T47D (cell line): ENCODE measurements around the gene CDC42EP3.

Experiments
- DNase-seq, 2 experiments: peaks; one replicate each; pipeline versions ENCODE4 v3.0.0 to v3.0.0-alpha.2; 2011 to 2012; ENCODE audit warnings: low read depth in 1 of 2, low spot score in 1 of 2
- JUND ChIP-seq: IDR thresholded peaks from 2 replicates; pipeline ENCODE4 v1.6.1; 2012; ENCODE audit warnings: low read depth
- in situ Hi-C: cut with HindIII; loops from 2 replicates; pipeline ENCODE4 v1.10.0; 2016; ENCODE audit warnings: low sequenced_read_pairs, low pct_unique_long_range_greater_than_20kb

The CDC42EP3 gene

DNA sequence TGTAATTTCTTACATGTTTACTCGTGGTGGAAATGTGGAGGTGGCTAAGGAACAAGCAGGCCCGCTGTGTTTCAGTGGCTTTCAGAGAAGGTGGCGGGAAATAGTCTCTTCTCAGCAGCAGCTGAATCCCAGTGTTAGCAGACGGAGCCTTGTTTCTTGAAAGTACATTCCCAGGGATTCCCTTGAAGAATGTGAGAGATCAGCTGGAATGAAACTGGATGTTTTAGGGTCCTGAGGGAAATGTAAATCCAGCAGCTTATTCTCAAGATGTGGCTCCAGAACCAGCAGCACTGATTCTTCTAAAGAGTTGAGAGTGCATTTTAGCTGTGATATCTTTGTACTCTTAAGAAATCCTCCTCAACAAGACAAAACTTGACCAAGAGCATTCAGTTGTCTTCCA lies 59.1 kb downstream of the CDC42EP3 start:
- in situ Hi-C loops = no loop called here
- TF ChIP-seq JUND = no peak
- no peak for DNase-seq

DNA sequence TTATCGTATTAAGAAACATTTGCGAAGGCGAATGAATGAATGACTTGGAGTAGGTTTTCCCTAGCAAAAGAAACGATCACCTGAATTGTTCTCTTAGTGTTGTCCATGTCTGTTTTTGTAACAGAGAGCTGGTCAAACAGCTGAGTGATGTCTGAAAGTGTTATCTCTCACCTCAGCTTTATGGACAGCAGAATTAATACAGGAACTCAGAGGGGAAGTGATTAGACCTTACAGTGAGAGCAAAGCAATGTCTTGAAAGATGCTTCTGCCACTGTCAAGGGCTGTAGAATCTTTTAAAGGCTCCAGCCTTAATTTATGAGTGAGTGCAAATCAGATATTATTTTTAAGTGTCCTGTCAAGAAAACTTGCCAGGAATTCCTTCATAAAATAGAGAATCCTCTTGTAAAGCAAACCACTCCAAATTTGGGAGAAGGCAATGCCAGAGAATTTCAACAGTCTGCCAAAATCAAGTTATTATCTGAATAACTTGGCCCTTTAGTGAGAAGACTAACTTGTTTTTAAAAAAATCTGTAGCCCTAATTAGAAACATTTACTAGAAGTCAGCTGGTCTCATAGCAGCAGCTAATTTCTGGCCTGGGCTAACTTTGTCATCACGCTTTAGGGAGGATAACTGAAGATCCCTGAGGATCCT lies 60.7 kb downstream of the CDC42EP3 start:
- DNase-seq = no peak
- in situ Hi-C loops = no loop called here
- TF ChIP-seq JUND = no peak

DNA sequence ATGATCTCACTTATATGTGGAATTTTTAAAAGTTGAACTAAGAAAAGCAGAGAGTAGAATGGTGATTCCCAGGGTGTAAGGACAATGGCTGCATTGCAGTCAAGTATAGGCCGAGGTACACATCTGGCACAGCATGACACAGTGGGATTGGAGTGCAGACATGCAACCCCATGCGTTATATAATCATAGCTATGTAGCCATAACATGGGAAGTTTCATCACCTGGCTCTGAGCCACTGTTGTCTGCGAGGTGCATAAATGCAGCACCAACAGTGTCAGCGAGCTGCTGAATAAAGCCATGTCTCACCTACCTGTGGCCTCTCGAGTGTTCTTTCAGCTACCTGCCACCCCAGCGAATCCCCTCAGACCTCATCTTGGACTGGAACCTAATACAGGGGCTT lies 61.7 kb downstream of the CDC42EP3 start:
- DNase-seq = no peak
- in situ Hi-C loops = no loop called here
- no peak for TF ChIP-seq JUND

DNA sequence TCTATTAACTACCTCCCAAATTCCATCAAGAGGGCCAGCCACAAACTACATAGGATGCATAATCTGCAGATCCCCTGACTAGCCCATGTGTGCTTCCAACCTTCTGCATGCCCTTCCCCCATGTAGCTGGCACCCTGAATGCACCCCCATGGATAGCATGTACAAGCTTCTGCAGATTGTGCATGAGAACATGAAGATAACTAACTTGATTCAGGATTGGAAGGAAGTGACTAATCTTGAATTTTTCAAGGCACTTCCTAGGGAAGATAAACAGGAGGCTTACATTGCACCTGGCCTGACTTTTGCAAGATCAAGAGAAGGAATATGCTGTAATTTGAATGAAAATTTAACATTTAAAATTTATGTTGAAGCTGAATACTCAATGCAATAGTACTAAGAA lies 66.7 kb downstream of the CDC42EP3 start:
- no peak for DNase-seq
- in situ Hi-C loops = no loop called here
- no peak for TF ChIP-seq JUND

DNA sequence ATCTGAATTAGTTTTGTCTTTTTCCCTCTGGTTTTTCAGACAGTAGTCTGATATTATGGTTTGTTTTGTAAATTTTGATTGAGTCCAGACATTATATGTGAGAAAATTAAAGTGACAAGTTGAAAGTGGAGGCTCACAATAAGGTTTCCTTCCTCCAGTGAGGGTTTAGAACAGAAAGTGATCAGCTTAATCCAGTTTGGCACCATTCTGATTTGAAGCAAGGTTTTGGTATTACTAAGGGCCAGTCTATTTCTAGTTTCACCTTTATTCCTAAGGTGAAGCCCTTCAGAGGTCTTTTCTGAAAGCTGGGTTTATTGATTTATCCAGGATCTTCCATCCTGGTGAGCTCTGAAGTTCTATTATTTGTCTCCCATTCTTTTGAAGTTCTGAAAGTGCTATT lies 68.7 kb downstream of the CDC42EP3 start:
- DNase-seq = no peak
- no peak for TF ChIP-seq JUND

DNA sequence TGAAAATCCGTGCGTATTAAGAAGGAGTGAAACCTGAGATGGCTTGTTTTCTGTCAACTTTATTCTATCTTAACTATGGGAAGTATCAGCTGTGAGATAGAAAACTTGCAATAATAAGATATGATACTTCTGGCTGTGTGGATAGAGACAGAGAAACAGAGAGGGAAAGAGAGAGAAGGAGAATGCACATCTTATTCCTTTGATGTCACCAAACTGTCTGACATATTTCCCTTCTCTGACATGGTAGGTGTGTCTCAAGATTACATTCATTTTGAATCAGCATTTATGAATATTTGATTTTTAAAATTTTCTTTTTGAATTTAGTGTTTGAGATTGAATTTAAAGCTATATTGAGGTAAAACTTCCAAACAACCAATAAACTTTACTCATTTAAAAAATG lies 69.4 kb downstream of the CDC42EP3 start:
- DNase-seq = no peak
- in situ Hi-C loops = no loop called here
- TF ChIP-seq JUND = no peak

More for the DNA sequence above, 68.7 kb downstream of the CDC42EP3 start:
- in situ Hi-C loops = no loop called here

DNA sequence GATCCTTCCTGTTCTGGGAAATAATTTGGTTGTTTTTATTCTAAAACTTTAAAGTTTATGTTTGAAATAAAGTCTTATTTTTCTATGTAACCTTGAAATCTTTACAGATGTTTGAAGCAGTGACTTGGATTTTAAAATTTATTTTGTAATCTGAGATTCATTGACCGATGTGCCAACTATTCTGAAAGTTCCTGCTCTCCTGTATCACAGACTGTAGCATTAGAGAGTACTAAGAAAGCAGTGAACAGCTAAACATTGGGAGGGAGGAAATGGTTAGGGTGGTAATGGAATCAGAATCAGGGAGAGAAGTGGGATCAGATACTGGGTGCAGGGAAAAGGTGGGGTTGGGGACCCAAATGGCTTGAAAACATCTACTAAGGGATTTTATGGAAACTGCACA lies 69.9 kb downstream of the CDC42EP3 start:
- in situ Hi-C loops = no loop called here
- TF ChIP-seq JUND = no peak
- DNase-seq = no peak

DNA sequence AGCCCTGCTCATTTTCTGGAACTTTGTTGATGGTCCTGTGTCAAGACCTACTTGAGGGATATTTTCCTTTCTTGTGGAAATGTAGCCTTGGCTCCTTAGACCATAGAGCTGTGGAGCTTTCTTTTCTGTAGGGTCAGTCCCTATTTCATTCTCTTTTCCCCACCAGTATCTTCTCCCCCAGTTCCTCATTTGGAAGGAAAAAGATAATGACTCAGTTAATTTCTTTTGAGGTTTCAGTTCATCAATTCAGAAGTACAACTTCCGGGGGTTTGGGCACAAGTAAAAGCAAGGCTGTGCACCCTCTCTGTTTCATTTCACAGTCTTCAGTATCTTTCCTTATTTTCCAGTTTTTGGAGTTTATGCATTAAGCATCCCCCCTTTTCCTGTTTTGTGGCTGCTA lies 70.7 kb downstream of the CDC42EP3 start:
- no peak for DNase-seq
- in situ Hi-C loops = no loop called here
- TF ChIP-seq JUND = no peak

DNA sequence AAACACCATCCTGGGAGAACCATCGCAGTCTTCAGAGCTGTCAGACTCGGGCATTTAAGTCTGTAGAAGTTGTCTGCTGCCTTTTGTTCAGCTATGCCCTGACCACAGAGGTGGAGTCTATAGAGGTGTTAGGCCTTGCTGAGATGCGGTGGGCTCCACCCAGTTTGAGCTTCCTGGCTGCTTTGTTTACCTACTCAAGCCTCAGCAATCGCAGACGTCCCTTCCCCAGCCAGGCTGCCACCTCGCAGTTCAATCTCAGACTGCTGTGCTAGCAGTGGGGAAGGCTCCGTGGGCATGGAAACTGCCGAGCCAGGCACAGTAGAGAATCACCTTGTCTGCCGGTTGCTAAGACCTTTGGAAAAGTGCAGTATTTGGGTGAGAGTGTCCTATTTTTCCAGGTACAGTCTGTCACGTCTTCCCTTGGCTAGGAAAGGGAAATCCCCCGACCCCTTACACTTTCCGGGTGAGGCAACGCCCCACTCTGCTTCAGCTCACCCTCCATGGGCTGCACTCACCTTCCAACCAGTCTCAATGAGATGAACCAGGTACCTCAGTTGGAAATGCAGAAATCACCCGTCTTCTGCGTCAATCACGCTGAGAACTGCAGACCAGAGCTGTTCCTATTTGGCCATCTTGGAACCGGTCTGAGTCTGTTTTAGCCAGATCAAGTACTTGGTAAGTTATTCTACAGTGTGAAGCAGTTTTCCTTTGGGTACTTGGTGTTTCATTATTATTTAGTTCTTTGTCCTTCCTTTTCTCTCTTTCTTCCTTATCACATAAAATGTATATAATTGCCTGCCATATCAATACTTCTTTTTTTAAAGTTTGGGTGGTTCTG lies 71.5 kb downstream of the CDC42EP3 start:
- in situ Hi-C loops = no loop called here
- TF ChIP-seq JUND = no peak
- DNase-seq = no peak

DNA sequence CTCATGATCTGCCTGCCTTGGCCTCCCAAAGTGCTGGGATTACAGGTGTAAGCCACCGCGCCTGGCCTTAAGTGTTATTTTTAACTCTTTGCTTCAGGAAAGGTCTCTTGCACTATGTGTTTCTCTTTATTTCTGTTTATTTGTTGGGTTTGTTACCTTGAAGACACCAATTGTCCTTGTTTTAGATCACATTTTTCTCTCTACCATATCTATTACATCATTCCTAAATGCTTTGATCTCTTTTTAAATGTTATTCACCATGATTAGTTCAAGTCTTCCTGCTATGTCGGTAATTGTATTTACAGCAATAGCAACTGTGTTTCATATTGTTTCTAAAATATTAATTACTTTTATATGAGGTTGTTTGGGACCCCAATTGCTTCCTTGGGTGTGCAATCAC lies 77.7 kb downstream of the CDC42EP3 start:
- DNase-seq = no peak
- in situ Hi-C loops = no loop called here
- no peak for TF ChIP-seq JUND

DNA sequence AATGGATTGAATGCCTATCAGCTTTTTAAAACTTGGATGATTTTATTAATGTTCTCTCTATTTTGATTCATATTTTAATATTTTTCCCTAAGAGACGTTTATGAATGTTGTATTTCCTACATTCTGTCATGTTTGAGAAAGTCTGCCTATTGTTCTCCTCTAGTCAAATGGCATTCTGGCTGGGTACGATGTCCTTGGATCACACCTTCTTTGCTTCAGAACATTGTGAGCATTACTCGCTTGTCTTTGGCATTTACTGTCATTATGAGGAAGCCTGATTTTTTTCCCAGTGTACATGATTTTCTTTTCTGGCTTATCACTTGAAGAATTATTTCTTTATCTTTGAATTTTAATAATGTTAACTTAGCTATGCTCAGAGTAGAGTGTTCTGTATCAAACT lies 78.4 kb downstream of the CDC42EP3 start:
- no peak for TF ChIP-seq JUND
- in situ Hi-C loops = no loop called here
- no peak for DNase-seq
